Caco-2 (cell line): Measurements from ENCODE around the gene SGTA. TPM values are rescaled to one million over a fixed set of nuclear protein-coding genes. Genes with fewer than 3 reads are reported as not detected.

Experiments
- BruUV-seq: library from RNA; stranded (reverse); fragments of 400-500 nt; replicated peaks from 2 replicates; lab custom pipeline; 2021; lab: Mats Ljungman, UMichigan
- CTCF ChIA-PET: fragments of 300-600 bp; sonication (Branson Sonifier 250); formaldehyde crosslinking; loops from one replicate; lab custom pipeline; 2022; ENCODE audit warnings: antibody characterized with exemption; lab: Charles Lee
- POLR2A ChIA-PET: fragments of 300-600 bp; sonication (Branson Sonifier 250); formaldehyde crosslinking; loops from one replicate; lab custom pipeline; 2022; ENCODE audit warnings: antibody characterized with exemption; lab: Charles Lee
- DNase-seq, 2 experiments: peaks; one replicate each; pipeline versions ENCODE4 v3.0.0 to v3.0.0-alpha.2; 2020 to 2022
- H3K27me3 ChIP-seq: replicated peaks from 2 replicates; pipeline ENCODE4 v1.6.0; 2011; ENCODE audit warnings: low read length; ENCODE audit not compliant: control insufficient read depth, insufficient read depth
- H3K36me3 ChIP-seq: 2 replicates; pipeline ENCODE4 v1.5.1; 2011; ENCODE audit warnings: low read length; ENCODE audit not compliant: control insufficient read depth, insufficient read depth
- H3K4me1 ChIP-seq: fragments of 250-450 bp; sonication (Bioruptor Pico); 2 replicates; pipeline ENCODE4 v1.5.1; 2020; ENCODE audit warnings: mild to moderate bottlenecking
- H3K4me3 ChIP-seq: 2 replicates; pipeline ENCODE4 v1.5.1; 2011; ENCODE audit warnings: low read depth, mild to moderate bottlenecking, control low read depth, low read length
- H3K9me3 ChIP-seq: fragments of 250-450 bp; sonication (Bioruptor Pico); 2 replicates; pipeline ENCODE4 v1.5.1; 2020; ENCODE audit warnings: mild to moderate bottlenecking, moderate library complexity
- H3K27ac Mint-ChIP-seq: one replicate; pipeline ENCODE4 v1.8.0; 2022; ENCODE audit warnings: mixed read lengths; ENCODE audit not compliant: unreplicated experiment
- H3K27me3 Mint-ChIP-seq: one replicate; pipeline ENCODE4 v1.8.0; 2022; ENCODE audit warnings: mixed read lengths; ENCODE audit not compliant: insufficient read depth, unreplicated experiment
- H3K36me3 Mint-ChIP-seq: one replicate; pipeline ENCODE4 v1.8.0; 2022; ENCODE audit warnings: mild to moderate bottlenecking, mixed read lengths; ENCODE audit not compliant: insufficient read depth, unreplicated experiment
- H3K4me1 Mint-ChIP-seq: one replicate; pipeline ENCODE4 v1.8.0; 2022; ENCODE audit warnings: low read depth, mixed read lengths; ENCODE audit not compliant: unreplicated experiment
- H3K4me3 Mint-ChIP-seq: one replicate; pipeline ENCODE4 v1.8.0; 2022; ENCODE audit warnings: mild to moderate bottlenecking, moderate library complexity, mixed read lengths; ENCODE audit not compliant: unreplicated experiment
- H3K9me3 Mint-ChIP-seq: one replicate; pipeline ENCODE4 v1.8.0; 2022; ENCODE audit warnings: mixed read lengths; ENCODE audit not compliant: unreplicated experiment
- intact Hi-C: fragments of 100-400 bp; cut with micrococcal nuclease; formaldehyde crosslinking; loops from one replicate; pipeline ENCODE4 v1.10.0; 2022; ENCODE audit not compliant: unreplicated experiment
- total RNA-seq: library from RNA; stranded (reverse); gene quantifications from 2 replicates; pipeline ENCODE4 v1.2.3, GENCODE V29; 2022
- TF ChIP-seq, protein P1 (sequence below), 2 experiments: fragments of 200-600 bp in 1 of 2; IDR thresholded peaks; 1 replicate in 1 of 2; 2 replicates in 1 of 2; pipeline versions ENCODE4 v1.5.1 to v1.8.0; 2011 to 2022; ENCODE audit warnings: antibody characterized with exemption in 1 of 2, control low read depth in 1 of 2, inconsistent platforms in 1 of 2, low read depth in 1 of 2, low read length in 1 of 2, mild to moderate bottlenecking in 1 of 2, moderate library complexity in 1 of 2; ENCODE audit not compliant: insufficient read depth in 1 of 2, severe bottlenecking in 1 of 2, unreplicated experiment in 1 of 2

Gene SGTA
- total RNA-seq, 1 experiment from 2014 or later: 90.1 TPM

DNA sequence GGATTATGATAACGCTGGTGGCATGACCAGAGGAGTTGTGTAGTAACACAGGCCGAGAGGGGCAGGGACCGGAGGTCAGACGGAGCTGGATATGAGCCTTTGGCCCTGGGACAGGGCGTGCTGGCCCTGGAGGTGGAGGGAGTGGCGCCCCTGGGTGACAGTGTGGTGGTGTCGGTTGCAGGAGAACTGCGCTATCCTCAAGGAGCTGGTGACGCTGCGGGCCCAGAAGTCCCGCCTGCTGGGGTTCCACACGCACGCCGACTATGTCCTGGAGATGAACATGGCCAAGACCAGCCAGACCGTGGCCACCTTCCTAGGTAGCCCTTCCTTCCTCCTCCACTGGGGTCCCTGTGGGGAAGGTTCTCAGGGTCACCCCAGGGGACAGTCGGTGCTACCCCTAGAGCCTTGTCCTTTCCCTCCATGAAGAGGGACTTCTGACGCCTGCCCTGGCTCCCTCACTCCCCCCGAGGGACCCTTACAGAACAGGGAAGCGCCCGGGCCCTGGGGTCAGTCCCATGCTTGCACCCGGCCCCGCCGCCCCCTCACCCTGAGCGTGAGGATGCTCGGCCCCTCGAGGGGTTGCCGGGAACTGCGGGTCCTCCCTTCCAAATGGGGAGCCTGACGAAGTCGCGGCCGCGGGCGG, 23.8 kb upstream of the SGTA start:
- no TSS peak for BruUV-seq
- Mint-ChIP-seq H3K4me1 (no peaks in the 10 kb centered on the region), H3K27me3 (no peaks in the 10 kb centered on the region), H3K27ac (no peak overlapping the region), H3K4me3 (no peak overlapping the region), H3K36me3 (peaks cover 45% of the 10 kb centered on the region), H3K9me3 (no peaks in the 10 kb centered on the region)
- ChIA-PET POLR2A (no interaction called here), CTCF (no interaction called here)
- intact Hi-C loops: no loop called here
- no peaks in the 10 kb centered on the region for H3K9me3 ChIP-seq
- H3K36me3 ChIP-seq: 0 out of 2 replicates have a peak, but pooled peaks cover 1% of the 10 kb centered on the region
- TF ChIP-seq, protein P1, sequence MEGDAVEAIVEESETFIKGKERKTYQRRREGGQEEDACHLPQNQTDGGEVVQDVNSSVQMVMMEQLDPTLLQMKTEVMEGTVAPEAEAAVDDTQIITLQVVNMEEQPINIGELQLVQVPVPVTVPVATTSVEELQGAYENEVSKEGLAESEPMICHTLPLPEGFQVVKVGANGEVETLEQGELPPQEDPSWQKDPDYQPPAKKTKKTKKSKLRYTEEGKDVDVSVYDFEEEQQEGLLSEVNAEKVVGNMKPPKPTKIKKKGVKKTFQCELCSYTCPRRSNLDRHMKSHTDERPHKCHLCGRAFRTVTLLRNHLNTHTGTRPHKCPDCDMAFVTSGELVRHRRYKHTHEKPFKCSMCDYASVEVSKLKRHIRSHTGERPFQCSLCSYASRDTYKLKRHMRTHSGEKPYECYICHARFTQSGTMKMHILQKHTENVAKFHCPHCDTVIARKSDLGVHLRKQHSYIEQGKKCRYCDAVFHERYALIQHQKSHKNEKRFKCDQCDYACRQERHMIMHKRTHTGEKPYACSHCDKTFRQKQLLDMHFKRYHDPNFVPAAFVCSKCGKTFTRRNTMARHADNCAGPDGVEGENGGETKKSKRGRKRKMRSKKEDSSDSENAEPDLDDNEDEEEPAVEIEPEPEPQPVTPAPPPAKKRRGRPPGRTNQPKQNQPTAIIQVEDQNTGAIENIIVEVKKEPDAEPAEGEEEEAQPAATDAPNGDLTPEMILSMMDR (IDR thresholded peaks at IDR 0.05; ENCODE audit: insufficient read depth in 1 of 2, low read depth in 1 of 2, low read length in 1 of 2, severe bottlenecking in 1 of 2, unreplicated experiment in 1 of 2): no peak
- peaks cover 11% of the 10 kb centered on the region for H3K4me1 ChIP-seq
- H3K4me3 ChIP-seq: no peak overlapping the region
- H3K27me3 ChIP-seq: no peaks in the 10 kb centered on the region
- DNase-seq: no peak

DNA sequence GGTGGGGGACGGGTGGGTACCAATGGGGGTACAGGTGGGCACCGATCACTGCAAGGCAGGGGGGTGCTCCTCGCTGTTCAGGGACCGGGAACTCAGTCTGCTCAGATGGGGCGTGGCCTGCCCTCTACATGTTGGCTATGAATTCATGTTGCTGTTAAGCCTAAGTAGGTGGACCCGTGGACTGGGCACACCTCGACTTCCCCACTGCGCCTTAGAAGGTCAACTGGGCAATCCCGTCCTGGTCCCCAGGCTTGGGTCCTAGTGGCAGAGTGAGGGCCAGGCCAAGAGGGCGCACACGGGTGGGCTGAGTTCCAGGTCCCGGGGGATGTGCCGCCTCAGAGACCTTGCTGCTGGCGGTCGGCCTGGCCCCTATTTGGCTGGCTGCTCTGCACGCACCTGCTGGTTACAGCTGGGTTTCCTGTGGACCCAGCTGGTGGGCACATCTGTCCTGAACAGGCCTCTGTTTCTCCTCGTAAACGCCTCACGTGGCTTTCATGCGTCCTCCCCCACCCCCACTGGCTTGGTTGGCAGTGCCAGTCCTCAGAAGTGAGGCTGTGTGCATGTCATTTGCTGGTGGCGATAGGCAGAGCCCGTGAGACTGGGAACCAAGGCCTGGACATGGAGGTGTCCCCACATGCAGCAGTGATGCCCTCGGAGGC, 23.0 kb upstream of the SGTA start:
- no peaks in the 10 kb centered on the region for H3K27me3 ChIP-seq
- DNase-seq: no peak
- intact Hi-C loops: no loop called here
- H3K36me3 ChIP-seq: 0 out of 2 replicates have a peak, but pooled peaks cover 1% of the 10 kb centered on the region
- H3K4me3 Mint-ChIP-seq: no peak overlapping the region
- BruUV-seq: no TSS peak
- TF ChIP-seq, protein P1 (IDR thresholded peaks at IDR 0.05; ENCODE audit: insufficient read depth in 1 of 2, low read depth in 1 of 2, low read length in 1 of 2, severe bottlenecking in 1 of 2, unreplicated experiment in 1 of 2): no peak
- H3K4me1 ChIP-seq: peaks cover 7% of the 10 kb centered on the region
- H3K4me1 Mint-ChIP-seq: no peaks in the 10 kb centered on the region
- H3K4me3 ChIP-seq: no peak overlapping the region
- H3K27ac Mint-ChIP-seq: no peak overlapping the region
- H3K27me3 Mint-ChIP-seq: no peaks in the 10 kb centered on the region
- peaks cover 43% of the 10 kb centered on the region for H3K36me3 Mint-ChIP-seq
- no peaks in the 10 kb centered on the region for H3K9me3 ChIP-seq
- ChIA-PET CTCF (no interaction called here), POLR2A (no interaction called here)
- no peaks in the 10 kb centered on the region for H3K9me3 Mint-ChIP-seq

DNA sequence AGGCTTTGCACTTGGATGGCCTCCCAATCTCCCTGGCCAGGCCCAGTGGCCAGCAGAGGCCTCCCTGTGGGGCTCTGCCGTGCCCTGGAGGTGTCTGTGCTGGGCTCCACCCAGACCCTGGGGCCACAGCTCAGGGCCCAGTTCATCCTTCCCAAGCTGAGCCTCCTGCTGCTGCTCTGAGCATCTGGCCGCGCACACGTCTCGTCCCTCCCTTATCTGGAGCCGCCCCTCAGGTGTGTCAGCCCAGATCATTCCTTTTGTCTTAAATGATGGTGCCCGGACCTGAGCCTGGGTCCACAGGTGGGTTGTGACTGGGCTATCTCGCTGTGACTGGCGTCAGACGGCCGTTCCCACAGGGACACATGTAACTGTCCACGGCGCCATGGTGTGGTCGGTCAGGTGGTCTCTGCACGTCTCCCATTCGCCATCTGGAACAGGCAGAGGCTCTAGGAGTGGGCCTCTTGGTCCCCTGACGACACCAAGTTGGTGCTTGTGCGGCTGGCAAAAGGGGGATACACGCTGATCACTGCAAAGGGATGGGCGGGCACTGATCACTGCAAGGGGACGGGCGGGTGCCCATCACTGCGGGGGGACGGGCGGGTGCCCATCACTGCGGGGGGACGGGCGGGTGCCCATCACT, 22.3 kb upstream of the SGTA start:
- Histone ChIP-seq H3K9me3 (no peaks in the 10 kb centered on the region), H3K27me3 (no peaks in the 10 kb centered on the region), H3K36me3 (0 out of 2 replicates have a peak, but pooled peaks cover 1% of the 10 kb centered on the region), H3K4me1 (no peaks in the 10 kb centered on the region), H3K4me3 (no peak overlapping the region)
- ChIA-PET CTCF (no interaction called here), POLR2A (no interaction called here)
- intact Hi-C loops: no loop called here
- Mint-ChIP-seq H3K27ac (no peak overlapping the region), H3K9me3 (no peaks in the 10 kb centered on the region), H3K27me3 (no peaks in the 10 kb centered on the region), H3K4me3 (no peak overlapping the region), H3K36me3 (peaks cover 47% of the 10 kb centered on the region), H3K4me1 (no peaks in the 10 kb centered on the region)
- no peak for DNase-seq
- TF ChIP-seq, protein P1 (IDR thresholded peaks at IDR 0.05; ENCODE audit: insufficient read depth in 1 of 2, low read depth in 1 of 2, low read length in 1 of 2, severe bottlenecking in 1 of 2, unreplicated experiment in 1 of 2): no peak
- no TSS peak for BruUV-seq
